GM19467 (cell line): ENCODE measurements around the gene ENDOV.
"Not testable (repeated sequence)": the region's sequence is repeated elsewhere in the genome, so short reads cannot be mapped to it uniquely, and the experiment has no call there.

Experiments used
- ATAC-seq: cut with Tn5 transposase; IDR thresholded peaks from one replicate; pipeline ENCODE4 v1.9.1; 2021; ENCODE audit warnings: mild to moderate bottlenecking, moderate library complexity; ENCODE audit not compliant: unreplicated experiment

The ENDOV gene

DNA sequence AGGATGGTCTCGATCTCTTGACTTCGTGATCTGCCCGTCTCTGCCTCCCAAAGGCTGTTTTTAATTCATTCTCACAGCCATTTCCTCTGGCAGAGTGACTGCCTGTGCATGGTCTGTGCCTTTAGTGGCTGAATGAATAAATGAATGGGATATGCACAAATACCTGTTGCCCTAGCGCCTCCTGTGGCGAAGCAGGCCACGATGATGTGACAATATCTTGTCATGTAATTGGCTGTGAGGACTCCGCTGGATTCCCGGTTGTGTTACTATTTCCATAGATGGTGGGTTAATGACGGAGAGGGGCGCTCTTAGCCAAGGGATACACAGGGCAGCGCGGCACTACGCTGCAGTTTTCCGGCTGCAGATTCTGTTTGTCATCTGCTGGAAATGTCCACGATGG, 26.8 kb upstream of the ENDOV start:
- no peak for ATAC-seq

GRCh38 chr17:80388601-80389000, 26.4 kb upstream of the ENDOV start:
- ATAC-seq, result no peak

DNA sequence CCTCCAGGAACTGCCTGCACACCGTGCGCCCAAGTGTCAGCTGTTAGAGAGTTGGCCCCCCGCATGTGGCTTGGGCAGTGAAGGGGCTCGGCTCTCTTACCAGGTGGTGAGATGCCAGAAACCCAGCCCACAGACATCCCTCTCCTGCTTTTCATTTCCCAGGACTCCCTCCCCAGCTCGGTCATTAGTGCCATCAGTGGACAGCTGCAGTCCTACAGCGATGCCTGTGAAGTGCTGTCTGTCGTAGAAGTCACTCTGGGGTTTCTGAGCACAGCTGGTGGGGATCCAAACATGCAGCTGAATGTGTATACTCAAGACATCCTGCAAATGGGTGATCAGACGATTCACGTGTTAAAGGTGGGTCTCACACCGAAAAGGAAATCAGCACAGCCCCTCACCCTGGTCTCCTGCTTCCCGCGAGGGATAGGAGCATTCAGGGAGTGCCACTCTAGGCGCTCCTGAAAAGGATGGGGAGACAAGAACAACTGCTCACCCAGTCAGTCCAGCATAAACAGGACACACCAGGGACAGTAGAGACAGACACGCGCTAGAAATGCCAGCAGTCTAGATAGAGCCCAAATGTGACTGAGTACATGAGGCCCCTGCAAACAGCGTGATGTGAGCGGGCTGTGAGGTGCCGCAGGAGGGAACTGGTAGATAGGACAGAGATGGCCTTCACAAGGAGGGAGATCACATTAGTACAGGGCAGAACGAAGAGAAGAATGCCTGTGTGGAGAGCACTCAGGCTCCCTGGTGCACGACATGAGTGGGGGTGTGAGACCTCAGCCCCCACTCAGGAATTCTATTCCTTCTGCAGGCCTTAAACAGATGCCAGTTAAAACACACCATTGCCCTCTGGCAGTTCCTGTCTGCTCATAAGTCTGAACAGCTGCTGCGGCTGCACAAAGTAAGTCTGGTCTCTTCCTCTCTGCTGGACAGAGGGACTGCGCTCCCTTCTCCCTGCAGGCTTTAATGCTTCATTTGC, 25.7 kb upstream of the ENDOV start:
- no peak for ATAC-seq

GRCh38 chr17:80393241-80393890, 21.6 kb upstream of the ENDOV start:
- no peak for ATAC-seq

DNA sequence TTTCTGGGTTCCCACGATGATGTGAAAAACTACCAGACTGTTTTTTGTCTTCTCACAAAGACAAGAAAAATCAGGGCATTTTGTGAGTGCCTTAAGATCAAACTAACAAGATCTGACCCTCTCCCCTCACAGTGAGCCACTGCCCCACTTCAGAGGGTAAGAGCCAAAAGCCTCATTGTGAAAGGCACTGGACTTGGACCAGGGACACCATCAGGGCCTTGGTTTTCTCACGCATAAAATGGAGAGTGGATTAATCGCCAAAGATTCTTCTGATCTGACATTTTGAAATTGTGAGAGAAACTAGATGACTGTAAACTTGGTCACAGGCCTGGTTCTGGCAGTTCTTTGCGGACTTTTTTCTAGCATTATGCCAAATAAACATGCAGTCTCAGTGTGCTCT, 21.0 kb upstream of the ENDOV start:
- no peak for ATAC-seq

DNA sequence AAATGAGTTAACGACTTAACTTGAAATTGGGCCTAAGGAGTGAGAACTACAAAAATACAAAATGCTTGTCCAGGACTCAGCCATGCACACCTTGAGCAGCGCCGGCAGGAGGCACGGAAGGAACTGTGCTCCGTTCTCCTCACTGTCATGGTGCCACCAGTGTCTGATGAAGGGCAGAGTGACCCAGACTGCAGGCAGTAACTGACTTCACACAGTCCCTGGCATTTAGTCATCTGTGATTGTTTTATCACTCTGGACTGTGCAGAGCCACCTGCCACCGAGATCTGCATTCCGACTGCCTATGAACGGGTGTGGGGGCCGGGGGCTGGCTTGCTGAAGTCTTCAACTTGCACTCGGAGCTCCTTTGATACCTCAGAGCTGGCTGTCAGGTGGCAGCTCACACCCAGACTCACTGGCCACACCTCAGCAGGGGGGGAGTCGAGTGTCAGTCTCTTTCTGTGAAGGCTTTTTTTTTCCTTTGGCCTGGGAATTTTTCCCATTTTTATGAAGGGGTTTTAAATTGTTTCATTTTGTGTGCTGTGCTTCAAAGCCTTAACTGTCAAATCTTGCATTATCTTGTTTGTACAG, 20.2 kb upstream of the ENDOV start:
- ATAC-seq, result no peak

- ATAC-seq, result no peak
These were observed 19.4 kb upstream of the ENDOV start for GRCh38 chr17:80395402-80396151.

DNA sequence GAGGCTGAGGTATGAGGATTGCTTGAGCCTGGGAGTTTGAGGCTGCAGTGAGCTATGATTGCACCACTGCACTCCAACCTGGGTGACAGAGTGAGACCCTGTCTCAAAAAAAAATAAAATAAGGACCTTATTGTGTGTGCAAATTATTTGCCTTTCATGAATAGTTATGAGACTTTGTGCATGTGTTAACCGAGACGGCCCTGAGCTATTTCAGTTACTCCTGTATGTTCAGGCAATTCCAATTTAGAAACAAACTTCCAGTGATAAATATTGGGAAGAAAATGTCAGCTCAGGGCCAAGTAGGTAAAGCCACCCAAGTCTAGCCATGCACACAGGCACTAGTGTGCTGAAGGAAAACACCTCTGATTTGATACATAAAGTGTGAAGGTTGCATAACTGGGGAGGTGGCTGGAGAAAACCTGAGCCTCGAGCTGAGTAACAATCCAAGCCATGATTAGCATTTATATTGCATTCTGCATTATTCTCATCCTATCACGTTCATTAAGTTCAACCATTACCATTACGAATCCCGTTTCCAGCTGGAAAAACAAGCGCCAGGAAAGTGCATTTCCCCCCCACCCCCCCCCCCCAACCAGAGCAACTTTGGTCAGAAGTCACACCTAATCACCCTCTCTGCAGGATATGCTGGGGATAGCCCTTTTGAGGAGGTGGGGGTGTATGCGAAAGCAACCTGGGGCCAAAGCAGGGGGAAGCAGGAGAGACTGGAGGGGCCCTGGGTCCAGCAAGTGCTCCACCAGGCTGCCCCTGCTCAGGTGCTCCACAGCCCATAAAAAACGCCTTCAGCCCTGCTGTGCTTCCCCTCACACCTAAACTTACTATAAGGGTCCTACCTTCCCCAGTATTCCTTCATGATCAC, 18.6 kb upstream of the ENDOV start:
- no peak for ATAC-seq

DNA sequence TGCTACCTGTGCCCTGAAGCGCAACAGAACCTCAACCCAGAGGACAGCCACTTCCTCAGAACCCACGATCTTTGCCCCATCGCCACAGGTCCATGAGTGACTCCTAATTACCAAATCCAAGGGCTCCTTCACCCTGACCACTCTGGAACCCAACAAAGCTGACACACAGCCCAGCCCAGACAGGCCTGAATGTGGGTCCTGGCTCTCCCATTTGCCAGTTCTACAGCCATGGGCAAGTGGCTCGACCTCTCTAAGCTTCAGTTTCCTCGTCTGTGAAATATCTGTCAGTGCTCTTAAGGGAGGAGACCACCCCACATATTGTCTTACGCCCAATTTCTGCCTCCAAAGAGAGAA, 18.0 kb upstream of the ENDOV start:
- no peak for ATAC-seq

- no peak for ATAC-seq
These were observed 17.3 kb upstream of the ENDOV start for GRCh38 chr17:80397686-80398085.

GRCh38 chr17:80401086-80401485, 13.9 kb upstream of the ENDOV start:
- not testable (repeated sequence) for ATAC-seq

- ATAC-seq, result not testable (repeated sequence)
These were observed 12.9 kb upstream of the ENDOV start for GRCh38 chr17:80402102-80402501.

GRCh38 chr17:80402959-80403358, 12.0 kb upstream of the ENDOV start:
- no peak for ATAC-seq

DNA sequence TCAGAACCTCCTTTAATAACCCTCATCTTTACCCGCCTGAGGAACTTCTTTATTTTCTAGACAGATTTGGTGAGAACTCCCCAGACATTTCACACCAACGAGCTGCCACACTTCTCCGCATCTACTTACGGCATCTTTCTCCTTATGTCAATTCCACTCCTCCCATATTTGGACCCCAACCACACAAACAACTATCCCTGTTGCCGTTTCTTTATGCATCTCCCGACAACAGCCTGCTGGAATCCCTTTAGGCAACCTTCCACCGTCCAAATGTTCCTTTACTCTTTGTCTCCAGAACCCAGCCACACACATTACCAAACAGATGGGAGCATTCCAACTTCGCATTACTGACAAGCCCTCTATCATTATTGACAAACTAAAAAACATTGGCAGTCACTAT, 8.8 kb upstream of the ENDOV start:
- no peak for ATAC-seq

DNA sequence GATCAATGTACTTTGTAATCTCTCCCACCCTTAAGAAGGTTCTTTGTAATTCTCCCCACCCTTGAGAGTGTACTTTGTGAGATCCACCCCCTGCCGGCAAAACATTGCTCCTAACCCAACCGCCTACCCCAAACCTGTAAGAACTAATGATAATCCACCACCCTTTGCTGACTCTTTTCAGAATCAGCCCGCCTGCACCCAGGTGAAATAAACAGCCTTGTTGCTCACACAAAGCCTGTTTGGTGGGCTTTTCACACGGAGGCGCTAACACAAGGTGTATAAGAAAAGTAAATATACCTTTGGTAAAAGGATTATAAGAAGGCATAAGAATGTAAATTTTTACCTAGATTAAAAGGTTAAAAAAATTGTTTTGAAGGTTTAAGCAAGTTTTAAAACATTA, 7.0 kb upstream of the ENDOV start:
- ATAC-seq, result not testable (repeated sequence)

DNA sequence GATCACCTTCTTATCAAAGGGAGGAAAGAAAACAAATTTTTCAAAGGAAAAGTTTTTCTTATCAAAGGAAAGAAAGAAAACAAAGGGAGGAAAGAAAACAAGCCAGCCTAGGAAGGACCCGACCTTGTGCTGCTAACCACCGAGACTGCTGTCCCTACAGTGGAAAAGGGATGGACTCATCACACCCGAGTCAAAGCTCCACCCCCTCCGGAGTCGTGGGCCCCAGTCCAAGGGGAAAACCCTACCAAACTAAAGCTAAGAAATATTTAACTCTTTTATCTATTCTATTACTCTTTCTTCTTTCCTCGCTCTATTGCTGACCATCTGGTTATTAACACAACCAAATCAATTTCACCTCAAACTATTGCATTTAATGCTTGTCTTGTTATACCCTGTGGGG, 6.1 kb upstream of the ENDOV start:
- ATAC-seq, result no peak

DNA sequence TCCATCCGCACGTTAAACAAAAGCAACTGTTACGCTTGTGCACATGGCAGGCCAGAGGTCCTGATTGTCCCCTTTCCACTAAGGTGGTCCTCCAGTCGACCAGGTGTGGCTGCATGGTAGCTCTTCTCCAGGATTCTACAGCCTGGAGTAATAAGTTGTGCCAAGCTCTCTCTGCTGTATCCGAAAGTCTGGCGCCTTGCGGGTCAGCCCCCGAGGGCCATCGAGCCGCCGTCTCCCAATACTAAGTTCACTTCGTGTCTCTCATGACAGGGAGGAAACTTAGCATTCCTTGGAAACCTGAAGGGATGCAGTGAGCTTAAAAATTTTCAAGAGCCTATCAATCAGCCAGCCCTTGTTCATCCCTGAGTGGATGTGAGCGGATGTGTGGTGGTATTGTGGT, 5.3 kb upstream of the ENDOV start:
- no peak for ATAC-seq

GRCh38 chr17:80410441-80411087, 4.4 kb upstream of the ENDOV start:
- not testable (repeated sequence) for ATAC-seq

GRCh38 chr17:80413771-80414507, 1.0 kb upstream of the ENDOV start:
- no peak for ATAC-seq
